ENCODE results near the gene NCS1.

Gene NCS1

DNA sequence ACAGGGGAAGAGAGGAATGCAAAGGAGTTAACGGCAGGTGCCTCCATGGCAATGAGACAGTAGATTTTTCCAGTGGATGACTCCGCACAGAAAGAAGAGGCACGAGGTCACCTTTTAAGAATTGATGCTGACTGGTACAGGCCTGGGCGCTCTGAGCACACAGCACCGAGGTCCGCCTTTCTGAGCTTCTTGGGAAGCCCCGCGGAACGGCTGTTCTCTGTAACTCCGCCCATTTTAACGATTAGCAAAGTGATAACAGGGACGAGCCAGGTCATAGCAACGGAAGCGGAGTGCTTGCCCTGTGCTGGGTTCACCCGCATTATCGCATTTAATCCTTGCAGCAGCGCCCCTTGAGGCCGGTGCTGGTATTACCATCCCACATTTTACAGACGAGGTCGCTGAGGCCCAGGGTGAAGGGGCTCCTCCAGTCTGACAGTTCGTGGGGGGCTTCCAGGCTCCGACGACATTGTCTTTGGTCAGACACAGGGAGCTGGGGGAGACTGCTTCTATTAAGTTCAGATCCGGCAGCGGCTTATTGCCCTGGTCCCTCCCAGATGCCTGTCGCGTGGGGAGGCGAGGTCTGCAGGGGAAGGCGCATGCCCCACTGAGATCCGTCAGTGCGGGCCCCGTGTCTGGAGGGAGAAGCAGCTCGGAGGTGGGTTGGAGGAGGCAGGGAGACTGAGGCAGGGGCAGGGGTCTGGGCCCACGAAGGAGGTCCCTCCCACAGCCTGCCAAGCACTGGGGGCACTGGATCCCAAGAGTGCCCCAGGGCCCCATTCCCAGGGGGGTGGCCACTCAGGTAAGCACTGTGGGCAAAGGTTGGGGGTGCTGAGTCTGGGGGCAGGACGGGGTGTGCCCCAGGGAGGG, 71.0 kb downstream of the NCS1 start:
- TF ChIP-seq RAD21 (IDR thresholded peaks at IDR 0.05; ENCODE audit: low read depth), result peak; percentile 81
- 0 out of 2 replicates have a peak, but pooled peaks have one; percentile 35 for TF ChIP-seq ZBTB7A (IDR thresholded peaks at IDR 0.05; ENCODE audit: low read depth)
- TF ChIP-seq, protein P1, sequence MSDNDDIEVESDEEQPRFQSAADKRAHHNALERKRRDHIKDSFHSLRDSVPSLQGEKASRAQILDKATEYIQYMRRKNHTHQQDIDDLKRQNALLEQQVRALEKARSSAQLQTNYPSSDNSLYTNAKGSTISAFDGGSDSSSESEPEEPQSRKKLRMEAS (IDR thresholded peaks at IDR 0.05), result no peak

DNA sequence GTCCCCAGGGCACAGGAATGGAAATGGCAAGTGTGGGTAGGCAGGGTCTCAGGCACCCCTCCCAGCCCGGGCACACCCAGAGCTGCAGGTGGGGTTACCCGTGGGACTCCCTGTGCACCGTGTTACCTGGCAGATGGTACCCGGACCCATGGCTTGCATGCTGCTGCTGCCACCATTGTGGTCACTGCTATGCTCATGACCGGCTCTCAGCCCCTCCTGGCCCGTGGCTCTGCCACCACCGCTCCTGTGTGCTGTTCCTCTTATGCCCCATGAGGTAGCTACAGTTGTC, 71.6 kb downstream of the NCS1 start:
- TF ChIP-seq CREB1 (IDR thresholded peaks at IDR 0.05; ENCODE audit: low read depth) (no peak), TEAD4 (IDR thresholded peaks at IDR 0.05) (no peak), RAD21 (IDR thresholded peaks at IDR 0.05; ENCODE audit: low read depth) (no peak)

DNA sequence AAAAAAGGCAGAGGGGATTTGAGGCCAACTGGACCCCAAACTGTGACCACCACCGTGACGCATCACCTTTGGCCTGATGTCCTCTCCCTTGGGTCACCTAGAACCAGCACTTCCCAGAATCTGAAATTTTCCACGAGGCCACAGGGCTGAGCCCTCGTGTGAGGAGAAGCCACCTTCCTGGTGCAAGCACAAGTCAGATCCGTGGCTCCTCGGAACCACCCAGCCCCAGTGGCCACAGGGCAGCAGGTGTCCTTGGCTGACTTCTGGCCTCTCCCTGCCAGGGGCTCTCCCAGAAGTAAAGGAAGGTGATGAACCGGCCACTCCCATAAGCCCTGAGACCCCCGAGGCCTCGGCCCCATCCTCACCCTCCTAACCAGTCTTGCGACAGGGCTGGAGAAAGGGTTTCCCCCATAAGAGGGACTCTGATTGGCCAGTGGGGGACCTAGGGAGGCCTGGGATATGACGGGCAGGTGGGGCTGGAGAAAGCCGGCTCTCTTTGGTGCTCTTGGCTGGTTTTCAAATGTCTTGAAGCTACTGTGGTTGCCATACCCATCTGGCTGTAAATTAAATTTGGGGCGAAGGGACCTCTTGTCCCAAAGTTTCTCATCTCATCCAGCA, 72.5 kb downstream of the NCS1 start:
- TF ChIP-seq FOXM1 (IDR thresholded peaks at IDR 0.05; ENCODE audit: borderline replicate concordance, low read depth) (no peak), RAD21 (IDR thresholded peaks at IDR 0.05; ENCODE audit: low read depth) (no peak), CREB1 (IDR thresholded peaks at IDR 0.05; ENCODE audit: low read depth) (no peak), TAF1 (IDR thresholded peaks at IDR 0.05; ENCODE audit: low read depth) (no peak), EP300 (IDR thresholded peaks at IDR 0.05; ENCODE audit: borderline replicate concordance) (no peak), TEAD4 (IDR thresholded peaks at IDR 0.05) (no peak), NFIC (IDR thresholded peaks at IDR 0.05) (no peak), ZBTB7A (IDR thresholded peaks at IDR 0.05; ENCODE audit: low read depth) (no peak), CEBPB (IDR thresholded peaks at IDR 0.05) (no peak), EGR1 (IDR thresholded peaks at IDR 0.05) (no peak), TCF12 (IDR thresholded peaks at IDR 0.05; ENCODE audit: low read depth) (no peak), YY1 (IDR thresholded peaks at IDR 0.05; ENCODE audit: low read depth) (no peak)
- TF ChIP-seq, protein P2, sequence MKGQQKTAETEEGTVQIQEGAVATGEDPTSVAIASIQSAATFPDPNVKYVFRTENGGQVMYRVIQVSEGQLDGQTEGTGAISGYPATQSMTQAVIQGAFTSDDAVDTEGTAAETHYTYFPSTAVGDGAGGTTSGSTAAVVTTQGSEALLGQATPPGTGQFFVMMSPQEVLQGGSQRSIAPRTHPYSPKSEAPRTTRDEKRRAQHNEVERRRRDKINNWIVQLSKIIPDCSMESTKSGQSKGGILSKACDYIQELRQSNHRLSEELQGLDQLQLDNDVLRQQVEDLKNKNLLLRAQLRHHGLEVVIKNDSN (IDR thresholded peaks at IDR 0.05), result no peak
- TF ChIP-seq, protein P3, sequence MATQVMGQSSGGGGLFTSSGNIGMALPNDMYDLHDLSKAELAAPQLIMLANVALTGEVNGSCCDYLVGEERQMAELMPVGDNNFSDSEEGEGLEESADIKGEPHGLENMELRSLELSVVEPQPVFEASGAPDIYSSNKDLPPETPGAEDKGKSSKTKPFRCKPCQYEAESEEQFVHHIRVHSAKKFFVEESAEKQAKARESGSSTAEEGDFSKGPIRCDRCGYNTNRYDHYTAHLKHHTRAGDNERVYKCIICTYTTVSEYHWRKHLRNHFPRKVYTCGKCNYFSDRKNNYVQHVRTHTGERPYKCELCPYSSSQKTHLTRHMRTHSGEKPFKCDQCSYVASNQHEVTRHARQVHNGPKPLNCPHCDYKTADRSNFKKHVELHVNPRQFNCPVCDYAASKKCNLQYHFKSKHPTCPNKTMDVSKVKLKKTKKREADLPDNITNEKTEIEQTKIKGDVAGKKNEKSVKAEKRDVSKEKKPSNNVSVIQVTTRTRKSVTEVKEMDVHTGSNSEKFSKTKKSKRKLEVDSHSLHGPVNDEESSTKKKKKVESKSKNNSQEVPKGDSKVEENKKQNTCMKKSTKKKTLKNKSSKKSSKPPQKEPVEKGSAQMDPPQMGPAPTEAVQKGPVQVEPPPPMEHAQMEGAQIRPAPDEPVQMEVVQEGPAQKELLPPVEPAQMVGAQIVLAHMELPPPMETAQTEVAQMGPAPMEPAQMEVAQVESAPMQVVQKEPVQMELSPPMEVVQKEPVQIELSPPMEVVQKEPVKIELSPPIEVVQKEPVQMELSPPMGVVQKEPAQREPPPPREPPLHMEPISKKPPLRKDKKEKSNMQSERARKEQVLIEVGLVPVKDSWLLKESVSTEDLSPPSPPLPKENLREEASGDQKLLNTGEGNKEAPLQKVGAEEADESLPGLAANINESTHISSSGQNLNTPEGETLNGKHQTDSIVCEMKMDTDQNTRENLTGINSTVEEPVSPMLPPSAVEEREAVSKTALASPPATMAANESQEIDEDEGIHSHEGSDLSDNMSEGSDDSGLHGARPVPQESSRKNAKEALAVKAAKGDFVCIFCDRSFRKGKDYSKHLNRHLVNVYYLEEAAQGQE (IDR thresholded peaks at IDR 0.05; ENCODE audit: low read depth), result no peak
- TF ChIP-seq, protein P1 (IDR thresholded peaks at IDR 0.05), result no peak

DNA sequence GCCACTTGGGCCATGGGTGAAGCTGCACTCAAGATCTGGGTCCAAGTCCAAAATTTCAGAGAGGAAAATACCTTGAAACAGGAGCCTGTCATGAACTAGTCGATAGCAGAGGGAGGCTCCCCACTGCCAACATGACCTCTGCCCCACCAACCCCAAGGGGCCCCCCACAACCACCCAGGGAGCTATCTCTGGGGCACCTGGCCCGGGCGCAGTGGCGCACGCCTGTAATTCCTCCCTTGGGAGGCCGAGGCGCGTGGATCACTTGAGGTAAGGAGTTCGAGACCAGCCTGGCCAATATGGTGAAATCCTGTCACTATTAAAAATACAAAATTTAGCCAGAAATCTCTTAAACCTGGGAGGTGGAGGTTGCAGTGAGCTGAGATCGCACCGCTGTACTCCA, 73.3 kb downstream of the NCS1 start:
- no peak for TF ChIP-seq TAF1 (IDR thresholded peaks at IDR 0.05; ENCODE audit: low read depth)
- TF ChIP-seq TEAD4 (IDR thresholded peaks at IDR 0.05), result no peak
- no peak for TF ChIP-seq YY1 (IDR thresholded peaks at IDR 0.05; ENCODE audit: low read depth)
- TF ChIP-seq EP300 (IDR thresholded peaks at IDR 0.05; ENCODE audit: borderline replicate concordance), result no peak
- TF ChIP-seq, protein P1 (IDR thresholded peaks at IDR 0.05), result no peak
- TF ChIP-seq, protein P3 (IDR thresholded peaks at IDR 0.05; ENCODE audit: low read depth), result no peak
- TF ChIP-seq, protein P2 (IDR thresholded peaks at IDR 0.05), result no peak
- no peak for TF ChIP-seq RAD21 (IDR thresholded peaks at IDR 0.05; ENCODE audit: low read depth)
- TF ChIP-seq NFIC (IDR thresholded peaks at IDR 0.05), result no peak
- TF ChIP-seq CEBPB (IDR thresholded peaks at IDR 0.05), result no peak
- TF ChIP-seq CREB1 (IDR thresholded peaks at IDR 0.05; ENCODE audit: low read depth), result no peak
- no peak for TF ChIP-seq FOXM1 (IDR thresholded peaks at IDR 0.05; ENCODE audit: borderline replicate concordance, low read depth)
- no peak for TF ChIP-seq EGR1 (IDR thresholded peaks at IDR 0.05)
- TF ChIP-seq TCF12 (IDR thresholded peaks at IDR 0.05; ENCODE audit: low read depth), result no peak
- TF ChIP-seq ZBTB7A (IDR thresholded peaks at IDR 0.05; ENCODE audit: low read depth), result no peak

DNA sequence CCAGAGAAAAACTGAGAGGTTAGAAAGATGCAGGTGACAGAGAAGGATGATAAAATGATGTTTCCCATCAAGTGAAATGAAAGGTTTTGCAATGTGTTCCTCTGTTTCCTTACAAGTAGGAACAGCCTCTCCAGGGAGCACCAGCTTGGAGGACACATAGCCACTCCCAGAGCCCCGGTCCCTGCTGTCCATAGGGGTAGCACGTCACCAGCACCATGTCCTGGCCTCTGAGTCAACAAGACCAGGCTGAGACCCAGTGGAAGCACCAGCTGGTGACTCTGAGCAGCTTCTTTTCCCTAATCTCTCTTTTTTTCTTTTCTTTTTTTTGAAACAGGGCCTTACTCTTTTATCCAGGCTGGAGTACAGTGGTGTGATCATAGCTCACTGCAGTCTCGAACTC, 73.9 kb downstream of the NCS1 start:
- TF ChIP-seq CREB1 (IDR thresholded peaks at IDR 0.05; ENCODE audit: low read depth), result no peak
- no peak for TF ChIP-seq ZBTB7A (IDR thresholded peaks at IDR 0.05; ENCODE audit: low read depth)
- TF ChIP-seq FOXM1 (IDR thresholded peaks at IDR 0.05; ENCODE audit: borderline replicate concordance, low read depth), result no peak
- TF ChIP-seq, protein P1 (IDR thresholded peaks at IDR 0.05), result no peak
- no peak for TF ChIP-seq CEBPB (IDR thresholded peaks at IDR 0.05)
- TF ChIP-seq TEAD4 (IDR thresholded peaks at IDR 0.05), result no peak
- no peak for TF ChIP-seq YY1 (IDR thresholded peaks at IDR 0.05; ENCODE audit: low read depth)
- no peak for TF ChIP-seq TAF1 (IDR thresholded peaks at IDR 0.05; ENCODE audit: low read depth)
- TF ChIP-seq, protein P2 (IDR thresholded peaks at IDR 0.05), result no peak
- no peak for TF ChIP-seq RAD21 (IDR thresholded peaks at IDR 0.05; ENCODE audit: low read depth)
- TF ChIP-seq TCF12 (IDR thresholded peaks at IDR 0.05; ENCODE audit: low read depth), result no peak
- no peak for TF ChIP-seq EP300 (IDR thresholded peaks at IDR 0.05; ENCODE audit: borderline replicate concordance)
- TF ChIP-seq, protein P3 (IDR thresholded peaks at IDR 0.05; ENCODE audit: low read depth), result no peak
- no peak for TF ChIP-seq NFIC (IDR thresholded peaks at IDR 0.05)
- no peak for TF ChIP-seq EGR1 (IDR thresholded peaks at IDR 0.05)

Measured in Ishikawa (cell line).